Stimulated activated CD8-positive, alpha-beta memory T cell treated with anti-CD3 and anti-CD28 coated beads, Interleukin-4, amount 100 ng/mL, for 24 hours (primary cell): ENCODE results near the gene FBXO30.

Experiments used
- DNase-seq: peaks from one replicate; pipeline ENCODE4 v3.0.0-alpha.2; 2020; ENCODE audit warnings: low read depth

Gene FBXO30

GRCh38 chr6:145755682-145756081 is 58.9 kb downstream of the FBXO30 start:
- DNase-seq, result no peak

- no peak for DNase-seq
These were observed 62.0 kb downstream of the FBXO30 start for GRCh38 chr6:145752638-145753037.

- no peak for DNase-seq
These were observed 65.0 kb downstream of the FBXO30 start for GRCh38 chr6:145749632-145750031.

- no peak for DNase-seq
These were observed 68.7 kb downstream of the FBXO30 start for GRCh38 chr6:145745861-145746260.

DNA sequence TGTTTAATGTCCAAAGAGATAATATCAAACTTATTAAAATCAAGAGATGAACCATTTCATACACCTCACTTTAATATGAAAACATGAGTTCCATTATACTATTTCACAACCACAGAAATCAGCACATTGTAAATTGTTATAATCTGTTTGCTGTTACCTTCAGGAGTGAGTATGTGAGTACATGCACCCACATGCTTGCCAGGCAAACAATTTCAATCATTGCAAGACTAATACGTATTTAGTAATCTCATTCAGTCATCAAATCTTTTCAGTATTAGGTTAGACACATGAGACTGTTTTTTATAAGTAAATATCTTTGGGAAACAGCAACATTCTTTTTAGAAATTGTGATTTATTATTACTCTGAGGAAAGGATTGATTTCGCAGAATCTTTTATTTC is 70.0 kb downstream of the FBXO30 start:
- no peak for DNase-seq
